Measurements from ENCODE around the gene SPTLC1.

DNA sequence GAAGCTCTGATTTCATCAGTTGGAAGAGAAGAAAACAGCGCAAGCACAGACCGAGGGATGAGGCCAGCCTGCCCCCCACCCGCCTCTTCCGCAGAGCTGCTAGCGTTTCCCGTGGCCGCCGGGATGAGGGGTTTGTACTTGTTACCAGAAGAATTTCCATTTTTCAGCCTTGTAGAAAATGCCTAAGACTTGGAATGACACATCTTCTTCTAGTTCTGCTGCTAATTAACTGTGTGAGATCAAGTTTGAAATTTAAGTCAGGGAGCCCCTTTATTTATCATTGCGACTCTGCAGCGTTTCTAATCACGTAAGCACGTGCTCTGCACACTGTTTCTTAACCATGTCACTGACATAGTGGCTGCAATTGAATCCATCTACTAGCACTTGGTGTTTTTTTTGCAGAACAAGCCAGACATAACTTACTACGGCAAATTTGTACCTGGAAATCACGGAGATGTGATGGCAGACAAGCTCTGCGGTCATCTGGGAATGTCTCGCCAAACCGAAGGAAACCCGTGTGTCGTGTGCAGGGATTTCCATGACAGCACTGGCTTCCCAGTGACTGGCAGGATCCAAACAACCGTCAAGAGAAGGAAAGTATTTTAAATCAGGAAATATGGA, 123.4 kb downstream of the SPTLC1 start:
- TF ChIP-seq CTCF (optimal IDR thresholded peaks at IDR 0.05 in 1 of 3, IDR thresholded peaks at IDR 0.05 in 1 of 3, conservative IDR thresholded peaks at IDR 0.05 in 1 of 3; ENCODE audit: extremely low read depth in 1 of 3, insufficient read depth in 2 of 3, low read length in 3 of 3) = no peak
- no peak for TF ChIP-seq EZH2 (IDR thresholded peaks at IDR 0.05; ENCODE audit: low read length)
